HepG2 (cell line): Measurements from ENCODE around the gene PRR22.

ENCODE experiments used
- MAFF ChIP-seq: IDR thresholded peaks from 2 replicates; pipeline ENCODE4 v1.6.1; 2011; ENCODE audit warnings: low read depth, low read length, improper control_type of control experiment
- NFRKB ChIP-seq: fragments of 450-650 bp; IDR thresholded peaks from 2 replicates; pipeline ENCODE4 v1.6.1; 2017
- ZNF317 ChIP-seq: sonication (generic); formaldehyde crosslinking; IDR thresholded peaks from 2 replicates; pipeline ENCODE4 v1.5.0; 2020; ENCODE audit warnings: mild to moderate bottlenecking, missing genetic modification reagents

GRCh38 chr19:5787409-5788182, 3.0 kb upstream of the PRR22 start:
- no peak for TF ChIP-seq ZNF317 (CRISPR knock-in tag)
- TF ChIP-seq NFRKB = no peak
- TF ChIP-seq MAFF = no peak
